ENCODE data around the gene IQCK. TPM values are rescaled to one million over a fixed set of nuclear protein-coding genes. Genes with fewer than 3 reads are reported as not detected.
A peak's percentile ranks its signal among the peaks of the same experiment; 100 is the strongest.
"Not testable (repeated sequence)": the region's sequence is repeated elsewhere in the genome, so short reads cannot be mapped to it uniquely, and the experiment has no call there.

IQCK gene
- total RNA-seq, 1 donor, result 13.4 TPM

GRCh38 chr16:19784183-19784736 is 66.2 kb downstream of the IQCK start:
- no peak overlapping the region for H3K4me3 ChIP-seq (ENCODE audit: low read depth, low read length)
- DNase-seq (ENCODE audit: low read depth), result no peak
- no peak for TF ChIP-seq CTCF (IDR thresholded peaks at IDR 0.05; ENCODE audit: insufficient read depth, low read depth, low read length)

GRCh38 chr16:19785081-19785480 is 67.0 kb downstream of the IQCK start:
- TF ChIP-seq CTCF (IDR thresholded peaks at IDR 0.05; ENCODE audit: insufficient read depth, low read depth, low read length), result no peak
- H3K4me3 ChIP-seq (ENCODE audit: low read depth, low read length), result no peak overlapping the region

GRCh38 chr16:19785512-19786130 is 67.5 kb downstream of the IQCK start:
- TF ChIP-seq CTCF (IDR thresholded peaks at IDR 0.05; ENCODE audit: insufficient read depth, low read depth, low read length), result no peak
- H3K4me3 ChIP-seq (ENCODE audit: low read depth, low read length), result no peak overlapping the region
- peak; percentile 13 for DNase-seq (ENCODE audit: low read depth)

More at GRCh38 chr16:19785081-19785480, 67.0 kb downstream of the IQCK start:
- no peak for DNase-seq (ENCODE audit: low read depth)

GRCh38 chr16:19801369-19801768 is 83.3 kb downstream of the IQCK start:
- not testable (repeated sequence) for H3K4me3 ChIP-seq (ENCODE audit: low read depth, low read length); DNase-seq (ENCODE audit: low read depth)

- not testable (repeated sequence) for H3K4me3 ChIP-seq (ENCODE audit: low read depth, low read length); DNase-seq (ENCODE audit: low read depth)
These were observed 83.8 kb downstream of the IQCK start for GRCh38 chr16:19801824-19802223.

- no peak for DNase-seq (ENCODE audit: low read depth)
- no peak overlapping the region for H3K4me3 ChIP-seq (ENCODE audit: low read depth, low read length)
- TF ChIP-seq CTCF (IDR thresholded peaks at IDR 0.05; ENCODE audit: insufficient read depth, low read depth, low read length), result no peak
These were observed 84.5 kb downstream of the IQCK start for GRCh38 chr16:19802612-19803011.

- no peak for DNase-seq (ENCODE audit: low read depth)
- no peak overlapping the region for H3K4me3 ChIP-seq (ENCODE audit: low read depth, low read length)
- TF ChIP-seq CTCF (IDR thresholded peaks at IDR 0.05; ENCODE audit: insufficient read depth, low read depth, low read length), result no peak
These were observed 86.7 kb downstream of the IQCK start for GRCh38 chr16:19804538-19805323.

Data from fibroblast of villous mesenchyme (primary cell).